Measurements from ENCODE around the gene AGAP2. TPM values are rescaled to one million over a fixed set of nuclear protein-coding genes. Genes with fewer than 3 reads are reported as not detected.

Gene AGAP2
- total and polyA plus RNA-seq, 9 donors = 3.2 to 13.1 (median 10.7) TPM

- Histone ChIP-seq H3K36me3 (ENCODE audit: control insufficient read depth, insufficient read depth, low read length) (peaks cover 17% of the 10 kb centered on the region), H3K27me3 (ENCODE audit: control insufficient read depth, insufficient read depth, low read length) (peaks cover 47% of the 10 kb centered on the region), H3K9me3 (replicated peaks; ENCODE audit: control insufficient read depth, low read depth, low read length) (no peaks in the 10 kb centered on the region), H3K4me1 (ENCODE audit: control insufficient read depth, insufficient read depth, low read length) (peaks cover 26% of the 10 kb centered on the region), H3K4me3 (ENCODE audit: low read length) (no peak overlapping the region), H3K27ac (ENCODE audit: low read length) (no peak overlapping the region)
- WGBS (ENCODE audit: insufficient coverage) = 86% methylated on average over 2 of the region's 2 CpGs
- no peak for DNase-seq
Measured at GRCh38 chr12:57762463-57762862, 23.9 kb upstream of the AGAP2 start.

GRCh38 chr12:57761391-57761998 is 23.0 kb upstream of the AGAP2 start:
- Histone ChIP-seq H3K4me3 (ENCODE audit: low read length) (no peak overlapping the region), H3K27me3 (ENCODE audit: control insufficient read depth, insufficient read depth, low read length) (peaks cover 41% of the 10 kb centered on the region), H3K9me3 (replicated peaks; ENCODE audit: control insufficient read depth, low read depth, low read length) (no peaks in the 10 kb centered on the region), H3K4me1 (ENCODE audit: control insufficient read depth, insufficient read depth, low read length) (peaks cover 23% of the 10 kb centered on the region), H3K36me3 (ENCODE audit: control insufficient read depth, insufficient read depth, low read length) (peaks cover 17% of the 10 kb centered on the region), H3K27ac (ENCODE audit: low read length) (no peak overlapping the region)
- WGBS (ENCODE audit: insufficient coverage) = 73% methylated on average over 1 of the region's 4 CpGs
- DNase-seq = no peak

DNA sequence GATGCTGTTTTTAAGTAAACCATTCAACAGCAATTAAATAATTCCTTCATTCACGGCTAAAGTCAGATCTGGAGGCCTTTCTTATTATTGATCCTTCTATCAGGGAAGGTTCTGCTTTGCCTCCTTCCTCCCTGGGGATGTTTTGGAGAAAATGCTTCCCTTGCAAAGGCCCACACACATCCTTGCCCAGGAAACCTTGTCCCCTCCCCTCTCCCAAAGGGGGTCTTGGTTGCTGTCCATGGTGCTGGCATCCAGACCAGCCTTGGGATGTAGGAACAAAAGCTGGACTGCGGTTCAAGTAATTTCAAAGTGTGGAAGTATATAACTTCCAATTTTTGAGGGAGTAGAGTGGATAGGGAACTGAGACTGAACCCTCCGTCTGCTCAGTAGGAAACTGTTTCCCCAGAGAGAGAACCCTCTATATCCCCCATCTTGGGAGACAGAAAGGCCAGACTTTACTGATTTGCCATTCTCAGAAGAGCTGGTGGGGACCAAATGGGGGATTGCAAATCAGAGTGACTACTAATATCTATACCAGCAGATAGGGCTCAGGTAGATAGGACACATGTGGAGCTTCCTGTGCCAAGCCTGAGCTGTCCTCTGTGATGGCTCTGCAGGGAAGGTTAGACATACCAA is 21.9 kb upstream of the AGAP2 start:
- Histone ChIP-seq H3K9me3 (replicated peaks; ENCODE audit: control insufficient read depth, low read depth, low read length) (no peaks in the 10 kb centered on the region), H3K4me3 (ENCODE audit: low read length) (no peak overlapping the region), H3K36me3 (ENCODE audit: control insufficient read depth, insufficient read depth, low read length) (peaks cover 17% of the 10 kb centered on the region), H3K27me3 (ENCODE audit: control insufficient read depth, insufficient read depth, low read length) (peaks cover 37% of the 10 kb centered on the region), H3K4me1 (ENCODE audit: control insufficient read depth, insufficient read depth, low read length) (peaks cover 19% of the 10 kb centered on the region), H3K27ac (ENCODE audit: low read length) (no peak overlapping the region)
- no CpG with 5 or more reads among the region's 3 CpGs for WGBS (ENCODE audit: insufficient coverage)
- no peak for DNase-seq

- Histone ChIP-seq H3K4me1 (ENCODE audit: control insufficient read depth, insufficient read depth, low read length) (peaks cover 12% of the 10 kb centered on the region), H3K4me3 (ENCODE audit: low read length) (no peak overlapping the region), H3K27me3 (ENCODE audit: control insufficient read depth, insufficient read depth, low read length) (peaks cover 30% of the 10 kb centered on the region), H3K9me3 (replicated peaks; ENCODE audit: control insufficient read depth, low read depth, low read length) (no peaks in the 10 kb centered on the region), H3K36me3 (ENCODE audit: control insufficient read depth, insufficient read depth, low read length) (peaks cover 17% of the 10 kb centered on the region), H3K27ac (ENCODE audit: low read length) (no peak overlapping the region)
- no peak for DNase-seq
- 31% methylated on average over 3 of the region's 3 CpGs for WGBS (ENCODE audit: insufficient coverage)
Measured at GRCh38 chr12:57759360-57759980, 20.9 kb upstream of the AGAP2 start.

DNA sequence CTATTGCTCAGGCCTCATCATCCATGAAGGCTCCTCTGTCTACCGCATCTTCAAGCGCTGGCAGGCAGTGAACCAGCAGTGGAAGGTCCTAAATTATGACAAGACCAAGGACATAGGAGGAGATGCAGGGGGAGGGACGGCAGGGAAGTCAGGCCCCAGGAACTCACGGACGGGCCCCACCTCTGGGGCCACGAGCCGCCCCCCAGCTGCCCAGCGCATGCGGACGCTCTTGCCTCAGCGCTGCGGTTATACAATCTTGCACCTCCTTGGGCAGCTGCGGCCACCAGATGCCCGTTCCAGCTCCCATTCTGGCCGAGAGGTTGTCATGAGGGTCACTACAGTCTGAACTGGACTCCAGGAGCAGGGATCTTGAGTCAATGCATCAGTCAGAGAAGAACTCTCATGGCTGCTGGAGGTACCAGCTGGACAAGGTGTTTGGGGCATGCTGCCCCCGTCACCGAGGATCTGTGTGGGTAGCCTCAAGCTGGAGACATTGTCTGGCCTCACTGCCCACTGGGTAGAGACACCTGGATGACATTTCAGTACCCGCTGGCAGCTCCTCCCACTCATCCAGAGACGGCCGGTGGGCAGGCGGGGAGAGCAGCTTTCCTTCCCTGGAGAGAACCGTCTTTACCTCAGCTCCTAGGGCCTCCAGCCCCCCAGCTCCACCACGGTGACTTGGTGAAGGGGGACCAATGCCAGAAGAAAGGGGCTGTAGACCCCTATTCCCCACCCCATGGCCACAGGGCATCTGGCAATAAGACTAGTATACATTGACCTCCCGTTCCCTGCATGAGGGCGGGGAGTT is 20.2 kb upstream of the AGAP2 start:
- 87% methylated on average over 20 of the region's 25 CpGs for WGBS (ENCODE audit: insufficient coverage)
- DNase-seq = no peak
- no peak overlapping the region for H3K4me3 ChIP-seq (ENCODE audit: low read length)
- peaks cover 15% of the 10 kb centered on the region for H3K4me1 ChIP-seq (ENCODE audit: control insufficient read depth, insufficient read depth, low read length)
- H3K9me3 ChIP-seq (replicated peaks; ENCODE audit: control insufficient read depth, low read depth, low read length) = no peaks in the 10 kb centered on the region
- H3K27ac ChIP-seq (ENCODE audit: low read length) = no peak overlapping the region
- peaks cover 25% of the 10 kb centered on the region for H3K27me3 ChIP-seq (ENCODE audit: control insufficient read depth, insufficient read depth, low read length)
- H3K36me3 ChIP-seq (ENCODE audit: control insufficient read depth, insufficient read depth, low read length) = peaks cover 17% of the 10 kb centered on the region

GRCh38 chr12:57757771-57758170 is 19.2 kb upstream of the AGAP2 start:
- 86% methylated on average over 3 of the region's 4 CpGs for WGBS (ENCODE audit: insufficient coverage)
- Histone ChIP-seq H3K4me1 (ENCODE audit: control insufficient read depth, insufficient read depth, low read length) (peaks cover 17% of the 10 kb centered on the region), H3K4me3 (ENCODE audit: low read length) (no peak overlapping the region), H3K36me3 (ENCODE audit: control insufficient read depth, insufficient read depth, low read length) (peaks cover 17% of the 10 kb centered on the region), H3K27ac (ENCODE audit: low read length) (no peak overlapping the region), H3K27me3 (ENCODE audit: control insufficient read depth, insufficient read depth, low read length) (peaks cover 15% of the 10 kb centered on the region), H3K9me3 (replicated peaks; ENCODE audit: control insufficient read depth, low read depth, low read length) (no peaks in the 10 kb centered on the region)
- no peak for DNase-seq

GRCh38 chr12:57756406-57757341 is 18.1 kb upstream of the AGAP2 start:
- Histone ChIP-seq H3K4me3 (ENCODE audit: low read length) (no peak overlapping the region), H3K27me3 (ENCODE audit: control insufficient read depth, insufficient read depth, low read length) (peaks cover 14% of the 10 kb centered on the region), H3K9me3 (replicated peaks; ENCODE audit: control insufficient read depth, low read depth, low read length) (no peaks in the 10 kb centered on the region), H3K27ac (ENCODE audit: low read length) (no peak overlapping the region), H3K36me3 (ENCODE audit: control insufficient read depth, insufficient read depth, low read length) (peaks cover 17% of the 10 kb centered on the region), H3K4me1 (ENCODE audit: control insufficient read depth, insufficient read depth, low read length) (peaks cover 21% of the 10 kb centered on the region)
- WGBS (ENCODE audit: insufficient coverage) = 15% methylated on average over 9 of the region's 22 CpGs
- DNase-seq = no peak

DNA sequence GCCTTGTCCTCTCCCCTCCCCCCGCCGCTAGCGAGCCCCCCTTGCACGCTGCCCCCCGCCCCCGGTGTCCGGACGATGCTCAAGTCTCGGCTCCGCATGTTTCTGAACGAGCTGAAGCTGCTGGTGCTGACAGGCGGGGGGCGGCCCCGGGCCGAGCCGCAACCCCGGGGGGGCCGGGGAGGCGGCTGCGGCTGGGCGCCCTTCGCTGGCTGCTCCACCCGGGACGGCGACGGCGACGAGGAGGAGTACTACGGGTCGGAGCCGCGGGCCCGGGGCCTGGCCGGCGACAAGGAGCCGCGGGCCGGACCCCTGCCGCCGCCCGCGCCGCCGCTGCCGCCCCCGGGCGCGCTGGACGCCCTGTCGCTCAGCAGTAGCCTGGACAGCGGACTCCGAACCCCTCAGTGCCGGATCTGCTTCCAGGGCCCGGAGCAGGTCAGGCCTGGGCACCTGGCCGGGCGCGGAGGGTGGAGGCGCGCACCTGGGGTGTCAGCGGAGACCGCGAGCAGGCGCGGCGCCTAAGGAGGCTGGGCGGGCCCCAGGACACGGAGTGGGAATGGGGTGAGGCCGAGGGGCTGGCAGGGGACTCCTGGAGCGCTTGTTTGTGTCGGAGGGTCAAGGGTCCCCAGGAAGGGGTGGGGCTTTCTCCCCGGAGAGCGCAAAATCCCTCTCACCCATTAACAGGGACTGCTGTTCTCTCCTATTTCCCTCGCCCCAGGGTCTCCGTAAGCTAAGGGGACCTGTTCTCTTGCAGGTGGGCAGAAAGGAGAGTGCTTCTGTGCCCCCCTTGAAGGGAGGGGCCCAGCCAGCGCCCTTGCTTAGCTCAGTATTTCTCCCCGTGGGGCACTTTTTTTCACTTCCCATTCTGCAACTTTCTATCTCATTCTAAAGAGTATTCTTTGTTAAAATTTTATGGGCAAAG is 17.2 kb upstream of the AGAP2 start:
- DNase-seq = peak; percentile 49
- H3K27ac ChIP-seq (ENCODE audit: low read length) = no peak overlapping the region
- no peaks in the 10 kb centered on the region for H3K9me3 ChIP-seq (replicated peaks; ENCODE audit: control insufficient read depth, low read depth, low read length)
- under 1% methylated on average over 59 of the region's 76 CpGs for WGBS (ENCODE audit: insufficient coverage)
- peaks cover 14% of the 10 kb centered on the region for H3K27me3 ChIP-seq (ENCODE audit: control insufficient read depth, insufficient read depth, low read length)
- H3K36me3 ChIP-seq (ENCODE audit: control insufficient read depth, insufficient read depth, low read length) = peaks cover 23% of the 10 kb centered on the region
- peaks cover 31% of the 10 kb centered on the region for H3K4me1 ChIP-seq (ENCODE audit: control insufficient read depth, insufficient read depth, low read length)
- H3K4me3 ChIP-seq (ENCODE audit: low read length) = peak overlapping the region; percentile 45

DNA sequence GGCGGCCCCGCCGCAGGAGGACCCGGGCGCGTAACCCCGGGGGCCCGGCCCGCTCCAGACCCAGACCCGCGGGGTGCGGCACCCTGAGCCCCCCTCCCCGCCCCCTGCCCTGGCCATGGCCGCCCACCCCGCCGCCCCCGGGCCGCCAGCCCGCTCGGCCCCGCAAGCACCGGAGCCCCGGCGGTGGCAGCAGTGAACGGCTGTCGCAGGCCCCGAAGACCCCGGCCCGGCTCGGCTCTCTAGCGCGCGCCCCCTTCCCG is 16.6 kb upstream of the AGAP2 start:
- Histone ChIP-seq H3K27me3 (ENCODE audit: control insufficient read depth, insufficient read depth, low read length) (peaks cover 14% of the 10 kb centered on the region), H3K9me3 (replicated peaks; ENCODE audit: control insufficient read depth, low read depth, low read length) (no peaks in the 10 kb centered on the region), H3K36me3 (ENCODE audit: control insufficient read depth, insufficient read depth, low read length) (peaks cover 29% of the 10 kb centered on the region), H3K27ac (ENCODE audit: low read length) (no peak overlapping the region), H3K4me3 (ENCODE audit: low read length) (peak overlapping the region; percentile 45), H3K4me1 (ENCODE audit: control insufficient read depth, insufficient read depth, low read length) (peaks cover 32% of the 10 kb centered on the region)
- no CpG with 5 or more reads among the region's 34 CpGs for WGBS (ENCODE audit: insufficient coverage)
- no peak for DNase-seq
